ENCODE measurements around the gene TLX2. TPM values are rescaled to one million over a fixed set of nuclear protein-coding genes. Genes with fewer than 3 reads are reported as not detected.

The TLX2 gene
- total RNA-seq, 1 experiment from 2014 or later = not detected

- Histone ChIP-seq H3K27me3 (ENCODE audit: control insufficient read depth, insufficient read depth, low read length) (no peaks in the 10 kb centered on the region), H3K36me3 (ENCODE audit: control insufficient read depth, insufficient read depth, low read length) (peaks cover 6% of the 10 kb centered on the region; the same call in 1 of the 2 replicates), H3K9me3 (ENCODE audit: control insufficient read depth, insufficient read depth, low read depth, low read length) (no peaks in the 10 kb centered on the region), H3K4me3 (ENCODE audit: low read depth in 2 of 2, low read length in 2 of 2) (no peak overlapping the region), H3K4me1 (ENCODE audit: control insufficient read depth, insufficient read depth, low read length) (no peaks in the 10 kb centered on the region; the same call in 1 of the 2 replicates), H3K27ac (ENCODE audit: low read length) (no peak overlapping the region)
- POLR2A ChIA-PET = interaction anchor here (1.1 kb wide), 1 partner anchor 14 kb away, joined by 4 read pairs; no protein-coding TSS in a partner anchor
- CTCF ChIA-PET = no interaction called here
- no TSS peak for BruUV-seq (replicated peaks)
- ATAC-seq (no peak), DNase-seq (ENCODE audit: low read depth, low spot score) (no peak)
- intact Hi-C loops (cut with micrococcal nuclease; ENCODE audit: unreplicated experiment) (no loop called here), in situ Hi-C loops (cut with HindIII; ENCODE audit: low pct_unique_long_range_greater_than_20kb, low sequenced_read_pairs) (no loop called here)
- TF ChIP-seq POLR2AphosphoS5 (IDR thresholded peaks at IDR 0.05; ENCODE audit: low read depth, low read length) (no peak), TCF7L2 (IDR thresholded peaks at IDR 0.05; ENCODE audit: low read depth, low read length) (no peak), SIN3A (IDR thresholded peaks at IDR 0.05; ENCODE audit: borderline replicate concordance, insufficient read depth, low read depth, low read length) (no peak), REST (IDR thresholded peaks at IDR 0.05; ENCODE audit: insufficient read depth in 1 of 2, low read depth in 2 of 2, low read length in 1 of 2) (no peak)
- TF ChIP-seq, protein P1, sequence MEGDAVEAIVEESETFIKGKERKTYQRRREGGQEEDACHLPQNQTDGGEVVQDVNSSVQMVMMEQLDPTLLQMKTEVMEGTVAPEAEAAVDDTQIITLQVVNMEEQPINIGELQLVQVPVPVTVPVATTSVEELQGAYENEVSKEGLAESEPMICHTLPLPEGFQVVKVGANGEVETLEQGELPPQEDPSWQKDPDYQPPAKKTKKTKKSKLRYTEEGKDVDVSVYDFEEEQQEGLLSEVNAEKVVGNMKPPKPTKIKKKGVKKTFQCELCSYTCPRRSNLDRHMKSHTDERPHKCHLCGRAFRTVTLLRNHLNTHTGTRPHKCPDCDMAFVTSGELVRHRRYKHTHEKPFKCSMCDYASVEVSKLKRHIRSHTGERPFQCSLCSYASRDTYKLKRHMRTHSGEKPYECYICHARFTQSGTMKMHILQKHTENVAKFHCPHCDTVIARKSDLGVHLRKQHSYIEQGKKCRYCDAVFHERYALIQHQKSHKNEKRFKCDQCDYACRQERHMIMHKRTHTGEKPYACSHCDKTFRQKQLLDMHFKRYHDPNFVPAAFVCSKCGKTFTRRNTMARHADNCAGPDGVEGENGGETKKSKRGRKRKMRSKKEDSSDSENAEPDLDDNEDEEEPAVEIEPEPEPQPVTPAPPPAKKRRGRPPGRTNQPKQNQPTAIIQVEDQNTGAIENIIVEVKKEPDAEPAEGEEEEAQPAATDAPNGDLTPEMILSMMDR (IDR thresholded peaks at IDR 0.05) = peak; percentile 69; the same call in 1 of the 2 replicates
Observed at GRCh38 chr2:74474899-74475298, 39.4 kb upstream of the TLX2 start.

DNA sequence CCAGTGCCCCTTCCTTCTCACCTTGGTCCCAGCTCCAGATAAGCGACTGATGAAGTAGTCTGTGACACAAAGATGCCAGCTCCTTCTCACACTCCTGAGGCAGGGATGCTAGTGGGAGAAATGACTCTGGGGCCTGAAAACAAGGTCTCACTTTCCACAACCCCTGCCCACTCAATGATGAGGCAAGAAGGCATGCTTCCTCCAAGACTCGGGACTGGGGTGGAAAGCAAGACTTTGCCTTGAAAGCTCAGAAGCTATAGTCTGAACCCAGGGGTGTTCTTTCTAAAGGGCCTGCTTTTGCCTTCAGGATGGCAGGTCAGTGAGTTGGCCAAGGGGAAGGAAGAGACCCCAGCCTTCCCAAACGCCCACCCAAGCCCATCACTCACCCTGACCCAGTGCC is 32.8 kb upstream of the TLX2 start:
- H3K4me1 ChIP-seq (ENCODE audit: control insufficient read depth, insufficient read depth, low read length) = peaks cover 16% of the 10 kb centered on the region
- POLR2A ChIA-PET = interaction anchor here (0.7 kb wide), 1 partner anchor 23 kb away, joined by 3 read pairs; the partner anchor contains the start of gene WBP1
- in situ Hi-C loops (cut with HindIII; ENCODE audit: low pct_unique_long_range_greater_than_20kb, low sequenced_read_pairs) (no loop called here), intact Hi-C loops (cut with micrococcal nuclease; ENCODE audit: unreplicated experiment) (loop anchor here (5.0 kb wide), 1 partner anchor 106 kb away; no protein-coding TSS in a partner anchor)
- DNase-seq (ENCODE audit: low read depth, low spot score) (no peak), ATAC-seq (no peak)
- no TSS peak for BruUV-seq (replicated peaks)
- no peaks in the 10 kb centered on the region for H3K9me3 ChIP-seq (ENCODE audit: control insufficient read depth, insufficient read depth, low read depth, low read length)
- TF ChIP-seq REST (IDR thresholded peaks at IDR 0.05; ENCODE audit: insufficient read depth in 1 of 2, low read depth in 2 of 2, low read length in 1 of 2) = no peak
- TF ChIP-seq TCF7L2 (IDR thresholded peaks at IDR 0.05; ENCODE audit: low read depth, low read length) = no peak
- no peak for TF ChIP-seq SIN3A (IDR thresholded peaks at IDR 0.05; ENCODE audit: borderline replicate concordance, insufficient read depth, low read depth, low read length)
- TF ChIP-seq POLR2AphosphoS5 (IDR thresholded peaks at IDR 0.05; ENCODE audit: low read depth, low read length) = no peak
- TF ChIP-seq, protein P1 (IDR thresholded peaks at IDR 0.05) = no peak
- CTCF ChIA-PET = no interaction called here
- peak overlapping the region; percentile 84 to 99 for H3K4me3 ChIP-seq (ENCODE audit: low read depth in 2 of 2, low read length in 2 of 2)
- peak overlapping the region; percentile 99 for H3K27ac ChIP-seq (ENCODE audit: low read length)
- H3K27me3 ChIP-seq (ENCODE audit: control insufficient read depth, insufficient read depth, low read length) = no peaks in the 10 kb centered on the region
- H3K36me3 ChIP-seq (ENCODE audit: control insufficient read depth, insufficient read depth, low read length) = peaks cover 3% of the 10 kb centered on the region; the same call in 1 of the 2 replicates

Data from Panc1 (cell line).